GM13976 (cell line): ENCODE results near the gene SSTR5.

Experiments
- DNase-seq: peaks from one replicate; pipeline ENCODE4 v3.0.0; 2012; ENCODE audit warnings: low spot score
- in situ Hi-C: fragments of 300-500 bp; cut with MboI; formaldehyde crosslinking; loops from one replicate; pipeline ENCODE4 v1.12.0; 2022; ENCODE audit warnings: low sequenced_read_pairs, mixed read lengths, inconsistent platforms; ENCODE audit not compliant: unreplicated experiment
- TF ChIP-seq, protein P1 (sequence below): IDR thresholded peaks from 2 replicates; pipeline ENCODE4 v1.5.1; 2012; ENCODE audit warnings: borderline replicate concordance, mild to moderate bottlenecking; ENCODE audit not compliant: insufficient read depth; ENCODE audit errors: extremely low read depth, missing control alignments, control extremely low read depth

SSTR5 gene

DNA sequence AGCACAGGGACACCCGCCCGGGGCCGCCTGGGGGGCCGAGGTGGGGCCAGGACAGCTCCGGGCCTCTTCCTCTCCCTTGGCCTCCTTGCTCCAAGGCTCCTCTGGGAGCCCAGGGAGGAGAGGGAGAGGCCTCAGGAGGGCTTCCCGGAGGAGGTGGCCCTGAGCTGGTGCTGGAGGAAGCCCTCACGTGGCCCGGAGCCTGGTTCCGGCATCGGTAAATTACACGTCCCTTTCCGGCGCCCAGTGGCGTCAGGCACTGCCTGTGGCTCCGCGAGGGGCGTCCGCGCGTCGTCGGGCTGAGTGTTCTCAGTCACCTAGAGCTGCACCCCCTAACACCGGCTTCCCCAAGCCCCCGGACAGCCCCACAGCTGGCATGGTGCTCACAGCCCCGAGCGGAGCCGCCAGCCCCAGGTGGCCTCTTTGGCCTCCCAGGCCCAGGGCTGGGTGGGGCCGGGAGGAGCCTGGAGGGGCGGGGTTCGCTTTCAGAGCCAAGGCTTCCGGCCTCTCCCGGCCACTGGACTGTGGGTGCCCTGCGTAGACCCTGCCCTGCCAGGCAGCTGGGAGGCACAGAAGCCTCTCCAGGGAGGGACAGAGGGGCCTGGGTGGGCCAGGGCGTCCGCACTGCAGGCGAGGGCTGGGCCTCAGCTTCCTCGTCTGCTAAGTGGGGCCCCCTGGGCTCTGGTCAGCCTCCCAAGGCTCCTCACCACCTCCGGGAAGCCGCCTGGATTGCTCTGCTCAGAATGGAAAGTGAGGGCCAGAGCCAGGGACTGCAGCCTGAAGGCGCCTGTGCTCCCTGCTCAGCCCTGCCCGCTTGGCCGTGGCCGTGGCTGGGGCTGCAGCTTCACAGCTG is 27.9 kb upstream of the SSTR5 start:
- TF ChIP-seq, protein P1, sequence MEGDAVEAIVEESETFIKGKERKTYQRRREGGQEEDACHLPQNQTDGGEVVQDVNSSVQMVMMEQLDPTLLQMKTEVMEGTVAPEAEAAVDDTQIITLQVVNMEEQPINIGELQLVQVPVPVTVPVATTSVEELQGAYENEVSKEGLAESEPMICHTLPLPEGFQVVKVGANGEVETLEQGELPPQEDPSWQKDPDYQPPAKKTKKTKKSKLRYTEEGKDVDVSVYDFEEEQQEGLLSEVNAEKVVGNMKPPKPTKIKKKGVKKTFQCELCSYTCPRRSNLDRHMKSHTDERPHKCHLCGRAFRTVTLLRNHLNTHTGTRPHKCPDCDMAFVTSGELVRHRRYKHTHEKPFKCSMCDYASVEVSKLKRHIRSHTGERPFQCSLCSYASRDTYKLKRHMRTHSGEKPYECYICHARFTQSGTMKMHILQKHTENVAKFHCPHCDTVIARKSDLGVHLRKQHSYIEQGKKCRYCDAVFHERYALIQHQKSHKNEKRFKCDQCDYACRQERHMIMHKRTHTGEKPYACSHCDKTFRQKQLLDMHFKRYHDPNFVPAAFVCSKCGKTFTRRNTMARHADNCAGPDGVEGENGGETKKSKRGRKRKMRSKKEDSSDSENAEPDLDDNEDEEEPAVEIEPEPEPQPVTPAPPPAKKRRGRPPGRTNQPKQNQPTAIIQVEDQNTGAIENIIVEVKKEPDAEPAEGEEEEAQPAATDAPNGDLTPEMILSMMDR, result no peak
- in situ Hi-C loops, result no loop called here
- DNase-seq, result no peak

DNA sequence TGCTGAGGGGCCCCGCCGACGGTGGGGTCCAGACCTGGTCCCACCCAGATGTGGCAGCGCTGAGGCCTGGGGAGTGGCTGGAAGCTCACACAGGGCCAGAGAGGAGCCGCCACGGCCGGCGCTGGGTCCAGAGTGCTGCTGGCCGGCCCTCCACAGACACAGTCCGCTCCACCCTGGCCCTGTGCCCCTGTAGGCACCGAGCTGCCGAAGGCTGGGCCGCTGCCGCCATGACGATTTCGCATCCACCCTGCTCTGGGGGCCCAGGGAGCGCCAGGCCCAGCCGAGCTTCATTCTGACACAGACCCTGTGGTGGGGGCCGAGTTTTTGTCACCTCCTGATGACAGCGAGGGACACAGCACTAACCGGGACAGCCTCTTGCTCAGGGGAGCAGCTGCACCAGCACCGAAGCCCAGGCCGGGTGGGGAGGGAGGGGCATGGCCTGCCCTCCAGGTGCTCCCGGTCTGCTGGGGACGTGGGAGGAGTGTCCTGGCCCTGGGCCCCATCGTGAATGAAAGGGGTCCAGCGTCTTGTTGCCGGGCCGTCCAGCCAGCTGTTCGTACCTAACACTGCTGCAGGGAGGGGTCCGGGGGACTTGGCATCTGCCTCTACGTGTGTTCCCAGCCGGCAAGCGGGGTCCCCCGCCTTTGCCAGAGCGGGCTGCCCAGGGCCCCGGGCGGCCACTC is 27.1 kb upstream of the SSTR5 start:
- TF ChIP-seq, protein P1, result no peak
- in situ Hi-C loops, result no loop called here
- no peak for DNase-seq

DNA sequence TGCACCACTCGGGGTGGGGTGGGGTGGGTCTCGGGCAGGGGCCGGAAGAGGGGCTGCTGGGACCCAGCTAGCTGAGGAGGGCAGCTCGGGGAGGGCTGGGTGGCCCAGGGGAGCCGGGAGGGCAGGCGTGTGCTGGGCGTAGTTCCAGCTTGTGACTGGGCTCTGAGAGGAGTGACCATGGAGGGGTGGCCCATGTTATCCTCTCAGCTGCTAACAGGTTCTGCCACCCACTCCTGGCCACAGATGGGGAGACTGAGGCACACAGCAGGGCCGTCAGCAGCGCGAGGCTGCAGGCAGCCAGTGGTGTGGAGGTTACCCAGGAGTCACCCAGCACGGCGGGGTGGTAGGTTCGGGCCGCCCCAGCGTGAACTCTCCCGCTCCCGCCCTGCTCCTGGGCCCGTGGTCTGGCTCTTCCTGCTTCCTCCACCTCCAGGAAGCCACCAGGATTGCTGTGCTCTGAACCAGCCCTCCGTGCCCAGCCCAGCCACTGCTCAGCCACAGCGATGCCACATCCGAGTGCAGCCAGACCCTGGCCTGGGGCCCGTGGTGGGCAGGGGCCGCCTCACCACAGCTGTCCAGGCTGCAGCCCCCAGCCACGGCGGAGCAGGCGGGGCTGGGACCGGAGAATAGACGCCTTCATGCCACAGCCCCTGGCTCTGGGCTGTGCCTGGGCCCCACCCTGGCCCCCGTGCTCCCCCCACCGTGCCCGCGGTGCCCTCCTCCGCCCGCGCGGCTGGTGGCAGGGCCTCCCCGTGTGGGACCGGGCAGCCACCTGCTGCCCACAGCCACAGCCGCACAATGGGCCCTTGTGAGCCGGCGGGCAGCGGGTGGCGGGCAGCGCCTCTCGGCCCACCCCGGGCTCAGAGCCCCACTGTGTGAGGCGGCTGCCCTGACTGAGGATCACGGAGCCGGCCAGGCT is 26.3 kb upstream of the SSTR5 start:
- TF ChIP-seq, protein P1, result no peak
- in situ Hi-C loops, result no loop called here
- no peak for DNase-seq

DNA sequence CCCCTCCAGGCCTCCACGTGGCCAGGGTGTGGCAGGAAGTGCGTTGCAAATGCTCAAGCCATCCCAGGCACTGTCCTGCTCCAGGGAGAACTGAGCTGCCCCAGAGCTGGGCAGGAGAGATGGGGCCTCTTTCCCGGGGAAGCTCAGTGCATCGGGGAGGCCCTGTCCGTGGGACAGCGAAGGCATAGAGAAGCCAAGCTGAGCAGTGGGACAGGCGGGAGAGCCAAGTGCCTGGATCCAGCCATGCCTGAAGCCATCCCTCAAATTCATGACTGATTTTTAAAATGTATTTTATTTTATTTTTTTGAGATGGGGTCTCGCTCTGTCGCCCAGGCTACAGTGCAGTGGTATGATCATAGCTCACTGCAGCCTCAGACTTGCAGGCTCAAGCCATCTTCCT is 25.4 kb upstream of the SSTR5 start:
- in situ Hi-C loops, result no loop called here
- DNase-seq, result no peak
- TF ChIP-seq, protein P1, result no peak

DNA sequence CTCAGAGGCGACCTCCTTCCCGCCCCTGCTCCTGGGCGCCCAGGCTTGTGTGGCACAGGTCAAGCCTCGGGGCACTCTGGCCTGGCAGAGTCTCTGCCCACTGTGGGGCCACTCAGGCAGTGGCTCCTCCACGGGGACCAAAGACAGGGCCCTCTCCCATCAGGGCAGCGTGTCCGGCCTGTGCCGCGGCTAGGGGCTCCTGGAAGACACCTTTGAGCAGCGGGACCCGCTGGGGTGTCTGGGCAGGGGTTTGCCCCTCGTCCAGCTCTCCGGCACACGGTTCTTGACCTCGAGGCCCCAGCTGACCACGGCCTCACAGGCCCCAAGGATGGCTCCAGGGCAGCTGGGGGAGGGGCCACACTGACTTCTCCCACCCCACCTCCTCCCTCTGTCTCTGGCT is 24.7 kb upstream of the SSTR5 start:
- in situ Hi-C loops, result no loop called here
- TF ChIP-seq, protein P1, result no peak
- no peak for DNase-seq

DNA sequence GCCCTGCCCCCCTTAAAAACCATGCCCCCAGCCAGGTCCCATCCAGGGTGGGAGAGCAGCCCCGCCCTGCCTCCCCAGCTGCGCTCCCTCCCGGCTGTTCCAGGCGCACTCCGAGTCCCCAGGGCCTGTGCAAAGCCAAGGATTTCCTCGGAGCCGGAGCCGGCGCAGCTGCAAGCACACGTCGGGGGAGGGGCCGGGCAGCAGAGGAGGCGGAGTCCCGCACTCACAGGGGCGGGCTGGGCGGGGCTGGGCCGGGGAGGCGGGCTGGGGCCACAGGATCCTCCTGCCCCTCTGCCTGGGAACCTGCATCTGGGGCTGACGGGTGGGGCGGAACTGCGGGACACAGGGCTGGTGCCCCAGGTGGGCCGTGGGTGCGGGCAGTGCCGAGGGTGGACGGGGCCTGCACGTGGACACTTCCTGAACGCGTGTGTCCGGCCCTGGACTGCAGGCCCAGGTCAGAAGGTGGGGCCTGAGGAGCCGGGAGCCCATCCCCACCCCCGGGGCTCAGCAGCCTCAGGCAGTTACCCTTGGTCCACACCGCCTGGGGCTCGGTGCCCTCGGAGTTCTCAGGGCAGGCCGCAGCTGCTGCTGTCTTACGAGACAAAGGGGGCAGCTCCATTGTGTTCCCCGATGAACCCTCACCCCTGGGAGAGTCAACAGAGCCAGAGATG is 24.0 kb upstream of the SSTR5 start:
- no peak for DNase-seq
- in situ Hi-C loops, result no loop called here
- TF ChIP-seq, protein P1, result no peak
